GM11168 (cell line): ENCODE results near the gene SH3RF1.

Experiments
- in situ Hi-C: fragments of 300-500 bp; cut with MboI; formaldehyde crosslinking; loops from one replicate; pipeline ENCODE4 v1.12.0; 2022; ENCODE audit warnings: low sequenced_read_pairs; ENCODE audit not compliant: unreplicated experiment

The SH3RF1 gene

DNA sequence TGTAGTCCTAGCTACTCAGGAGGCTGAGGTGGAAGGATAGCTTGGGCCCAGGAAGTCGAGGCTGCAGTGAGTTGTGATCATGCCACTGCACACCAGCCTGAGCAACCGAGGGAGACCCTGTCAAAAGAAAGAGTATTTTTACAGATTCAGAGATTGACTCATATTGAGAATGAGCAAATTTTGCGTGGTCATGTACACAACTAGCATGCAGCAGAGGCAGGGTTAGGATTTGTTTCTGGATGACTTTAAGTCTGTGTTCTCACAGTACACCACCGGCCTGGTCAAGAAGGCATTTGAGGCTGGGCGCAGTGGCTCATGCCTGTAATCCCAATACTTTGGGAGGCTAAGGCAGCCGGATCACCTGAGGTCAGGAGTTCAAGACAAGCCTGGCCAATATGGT lies 215.9 kb downstream of the SH3RF1 start:
- in situ Hi-C loops, result no loop called here

DNA sequence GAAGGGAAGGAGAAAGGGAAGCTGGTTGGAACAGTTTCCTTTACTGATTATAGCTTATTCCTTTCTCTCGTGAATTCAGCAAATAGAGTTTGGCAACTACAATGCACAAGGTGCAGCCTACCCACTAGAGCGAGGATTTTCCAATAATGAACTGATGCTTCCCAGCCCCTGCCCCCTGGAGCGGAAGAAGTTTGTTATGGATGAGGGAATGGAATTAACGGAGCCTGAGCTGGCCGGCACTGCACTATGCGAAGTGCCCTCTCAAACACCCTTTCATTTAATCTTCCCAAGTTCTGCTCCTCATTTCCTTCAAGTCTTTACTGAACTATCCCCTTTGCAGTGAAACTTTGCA lies 218.2 kb downstream of the SH3RF1 start:
- in situ Hi-C loops, result no loop called here

GRCh38 chr4:169051761-169052593 lies 218.8 kb downstream of the SH3RF1 start:
- in situ Hi-C loops, result no loop called here

DNA sequence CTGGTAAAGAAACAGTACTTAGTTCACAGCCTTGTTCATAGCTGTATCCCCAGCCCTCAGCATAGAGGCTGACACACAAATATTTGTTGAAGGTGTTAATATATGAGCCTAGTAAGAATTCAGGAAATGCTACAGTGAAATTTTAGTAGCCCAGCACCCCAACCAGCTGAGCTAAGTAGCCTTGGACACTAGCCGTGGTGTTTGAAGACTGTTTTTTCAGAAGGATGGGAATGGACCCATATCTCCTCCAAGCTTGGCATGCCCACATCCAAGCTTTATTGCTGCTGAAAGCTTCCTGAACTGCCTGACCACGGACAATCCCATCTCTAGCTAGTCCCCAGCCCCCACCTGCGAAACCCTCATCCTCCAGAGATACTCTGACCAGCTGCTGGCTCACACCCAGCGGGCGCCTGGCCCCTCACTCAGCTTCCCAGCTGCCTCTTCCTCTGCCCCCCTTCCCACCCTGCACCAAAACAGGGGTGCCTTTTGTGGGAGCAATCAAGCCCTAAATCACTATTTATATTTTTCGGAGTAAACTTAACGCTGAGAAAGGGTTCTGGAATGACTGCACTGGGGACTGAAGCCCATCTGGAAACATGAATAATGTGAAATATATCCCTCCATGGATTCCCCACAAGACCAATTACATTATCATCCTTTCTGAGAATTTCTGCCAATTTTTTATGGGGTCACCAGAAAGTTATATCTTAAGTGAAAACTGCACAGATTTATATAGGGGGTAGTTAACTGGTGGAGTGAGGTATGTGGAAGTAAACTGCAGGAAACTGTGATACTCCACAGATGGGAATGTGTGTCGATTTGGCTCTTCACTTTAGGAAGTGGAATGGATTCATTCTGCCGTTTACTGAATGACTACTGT lies 219.6 kb downstream of the SH3RF1 start:
- in situ Hi-C loops, result no loop called here

- in situ Hi-C loops, result no loop called here
Observed at GRCh38 chr4:169050284-169050683, 220.5 kb downstream of the SH3RF1 start.

DNA sequence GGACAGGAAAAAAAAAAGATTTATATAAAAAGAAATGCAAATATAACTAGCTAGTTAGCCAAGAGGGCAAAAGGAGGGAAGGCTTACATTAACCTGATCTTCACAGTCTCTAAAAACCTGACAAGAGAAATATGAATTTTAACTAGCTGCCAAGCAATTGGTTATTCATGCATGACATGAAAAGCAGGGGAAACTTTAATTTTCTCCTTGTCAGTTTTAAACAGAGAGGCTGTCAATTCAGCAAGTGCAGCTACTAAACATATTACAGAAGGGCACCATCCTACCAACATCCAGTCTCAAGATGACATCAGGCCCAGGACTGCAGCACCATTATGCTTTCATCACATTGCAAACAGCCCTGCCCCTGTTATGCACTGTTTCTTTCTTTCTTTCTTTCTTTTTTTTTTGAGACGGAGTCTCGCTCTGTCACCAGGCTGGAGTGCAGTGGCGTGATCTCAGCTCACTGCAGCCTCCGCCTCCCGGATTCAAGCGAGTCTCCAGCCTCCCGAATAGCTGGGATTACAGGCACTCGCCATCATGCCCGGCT lies 221.8 kb downstream of the SH3RF1 start:
- in situ Hi-C loops, result no loop called here

DNA sequence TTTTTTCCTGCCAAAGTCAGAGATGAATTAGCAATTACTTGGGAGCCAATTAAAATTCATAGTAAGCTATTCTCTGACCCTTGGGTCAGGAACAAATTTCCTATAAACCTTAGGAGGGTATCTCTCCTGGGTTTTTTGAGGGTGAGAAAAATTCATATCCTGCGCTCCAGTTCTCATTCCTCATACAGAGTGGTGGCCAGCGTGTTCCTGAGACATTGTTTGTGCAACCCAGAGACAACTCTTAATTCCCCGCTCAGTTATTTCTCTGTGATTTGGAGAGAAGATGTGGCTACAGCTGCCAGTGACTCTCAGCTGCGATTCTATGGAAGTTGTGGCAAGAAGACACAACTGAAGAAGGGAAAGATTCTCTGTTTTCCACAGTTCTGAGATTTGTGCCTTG lies 222.8 kb downstream of the SH3RF1 start:
- in situ Hi-C loops, result no loop called here

- in situ Hi-C loops, result no loop called here
Observed at GRCh38 chr4:169045862-169046584, 224.7 kb downstream of the SH3RF1 start.

GRCh38 chr4:169044714-169045447 lies 225.9 kb downstream of the SH3RF1 start:
- in situ Hi-C loops, result no loop called here
